WERI-Rb-1 (cell line): ENCODE measurements around the gene CARD19.

Experiments
- DNase-seq: peaks from one replicate; pipeline ENCODE4 v3.0.0-alpha.2; 2020
- H3K27ac ChIP-seq: fragments of 250-450 bp; sonication (Bioruptor Pico); 2 replicates; pipeline ENCODE4 v1.5.1; 2020; ENCODE audit warnings: mild to moderate bottlenecking, moderate library complexity
- H3K27me3 ChIP-seq: fragments of 250-450 bp; sonication (Bioruptor Pico); 2 replicates; pipeline ENCODE4 v1.5.1; 2021; ENCODE audit warnings: mild to moderate bottlenecking, low read depth, moderate library complexity; ENCODE audit not compliant: insufficient read depth, severe bottlenecking
- H3K36me3 ChIP-seq: fragments of 250-450 bp; sonication (Bioruptor Pico); 2 replicates; pipeline ENCODE4 v1.5.1; 2020; ENCODE audit warnings: mild to moderate bottlenecking, moderate library complexity
- H3K4me3 ChIP-seq: 2 replicates; pipeline ENCODE4 v1.5.1; 2011; ENCODE audit warnings: low read depth, mild to moderate bottlenecking, control low read depth, low read length
- H3K9me3 ChIP-seq: fragments of 250-450 bp; sonication (Bioruptor Pico); 2 replicates; pipeline ENCODE4 v1.5.1; 2021; ENCODE audit warnings: mild to moderate bottlenecking, moderate library complexity; ENCODE audit not compliant: severe bottlenecking
- CTCF ChIP-seq: IDR thresholded peaks from 2 replicates; pipeline ENCODE4 v1.5.1; 2011; ENCODE audit warnings: low read depth, mild to moderate bottlenecking, control low read depth, inconsistent platforms, low read length

CARD19 gene

GRCh38 chr9:93156475-93157008 is 60.5 kb downstream of the CARD19 start:
- DNase-seq = no peak
- H3K27me3 ChIP-seq = no peaks in the 10 kb centered on the region
- no peaks in the 10 kb centered on the region for H3K36me3 ChIP-seq
- no peak overlapping the region; the same call in 1 of the 2 replicates for H3K27ac ChIP-seq
- no peak for TF ChIP-seq CTCF
- H3K4me3 ChIP-seq = no peak overlapping the region
- H3K9me3 ChIP-seq = no peaks in the 10 kb centered on the region

- TF ChIP-seq CTCF = peak; percentile 94
- H3K9me3 ChIP-seq = no peaks in the 10 kb centered on the region
- H3K36me3 ChIP-seq = no peaks in the 10 kb centered on the region
- H3K4me3 ChIP-seq = no peak overlapping the region; the same call in 1 of the 2 replicates
- H3K27ac ChIP-seq = no peak overlapping the region
- DNase-seq = peak; percentile 89
- no peaks in the 10 kb centered on the region for H3K27me3 ChIP-seq
Observed at GRCh38 chr9:93159601-93160471, 63.8 kb downstream of the CARD19 start.

GRCh38 chr9:93161786-93162562 is 66.0 kb downstream of the CARD19 start:
- Histone ChIP-seq H3K27me3 (no peaks in the 10 kb centered on the region), H3K27ac (no peak overlapping the region), H3K36me3 (no peaks in the 10 kb centered on the region), H3K9me3 (no peaks in the 10 kb centered on the region), H3K4me3 (no peak overlapping the region)
- TF ChIP-seq CTCF = no peak
- DNase-seq = no peak
